ENCODE data around the gene IFT122.

DNA sequence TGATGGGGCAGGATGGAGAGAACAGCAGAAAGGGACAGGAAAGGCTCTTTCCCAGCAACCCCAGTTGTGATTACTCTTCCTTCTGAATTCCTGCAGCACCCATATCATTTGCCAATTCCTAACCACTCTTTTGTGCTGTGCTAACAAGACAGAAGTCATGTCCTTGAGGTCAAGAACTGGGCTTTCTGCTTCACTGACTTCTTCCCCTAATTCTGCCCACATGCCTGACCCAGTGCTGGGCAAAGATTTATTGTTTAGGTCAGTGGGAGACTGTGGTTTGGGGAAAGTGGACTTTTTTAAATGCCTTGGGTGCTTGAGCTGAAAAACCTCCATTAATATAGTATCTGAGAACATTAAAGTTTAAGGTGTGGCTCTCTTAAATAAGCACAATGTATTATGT is 7.4 kb upstream of the IFT122 start:
- no peak for TF ChIP-seq SUZ12 (IDR thresholded peaks at IDR 0.05)
- no peak for TF ChIP-seq FOXM1 (IDR thresholded peaks at IDR 0.05; ENCODE audit: borderline replicate concordance)
- no peak for TF ChIP-seq CTBP1 (IDR thresholded peaks at IDR 0.05; ENCODE audit: borderline replicate concordance)
- TF ChIP-seq NFRKB (IDR thresholded peaks at IDR 0.05), result no peak
- TF ChIP-seq, protein P1, sequence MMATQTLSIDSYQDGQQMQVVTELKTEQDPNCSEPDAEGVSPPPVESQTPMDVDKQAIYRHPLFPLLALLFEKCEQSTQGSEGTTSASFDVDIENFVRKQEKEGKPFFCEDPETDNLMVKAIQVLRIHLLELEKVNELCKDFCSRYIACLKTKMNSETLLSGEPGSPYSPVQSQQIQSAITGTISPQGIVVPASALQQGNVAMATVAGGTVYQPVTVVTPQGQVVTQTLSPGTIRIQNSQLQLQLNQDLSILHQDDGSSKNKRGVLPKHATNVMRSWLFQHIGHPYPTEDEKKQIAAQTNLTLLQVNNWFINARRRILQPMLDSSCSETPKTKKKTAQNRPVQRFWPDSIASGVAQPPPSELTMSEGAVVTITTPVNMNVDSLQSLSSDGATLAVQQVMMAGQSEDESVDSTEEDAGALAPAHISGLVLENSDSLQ (IDR thresholded peaks at IDR 0.05), result no peak
- TF ChIP-seq LEF1 (IDR thresholded peaks at IDR 0.05; ENCODE audit: borderline replicate concordance), result no peak
- TF ChIP-seq FOXK2 (IDR thresholded peaks at IDR 0.05), result no peak
- no peak for TF ChIP-seq FOXA1 (IDR thresholded peaks at IDR 0.05)
- TF ChIP-seq SP1 (IDR thresholded peaks at IDR 0.05), result no peak
- no peak for TF ChIP-seq ZNF384 (IDR thresholded peaks at IDR 0.05)
- no peak for TF ChIP-seq BHLHE40 (IDR thresholded peaks at IDR 0.05; ENCODE audit: borderline replicate concordance)
- TF ChIP-seq L3MBTL2 (conservative IDR thresholded peaks at IDR 0.05), result no peak

Measured in HEK293T (cell line).